Measurements from ENCODE around the gene PPP1CC. TPM values are rescaled to one million over a fixed set of nuclear protein-coding genes. Genes with fewer than 3 reads are reported as not detected.

Gene PPP1CC
- total RNA-seq, 1 donor from 2014 or later, result 137 TPM

GRCh38 chr12:110683888-110684287 lies 58.8 kb downstream of the PPP1CC start:
- Mint-ChIP-seq H3K27me3 (ENCODE audit: unreplicated experiment) (peaks cover 13% of the 10 kb centered on the region), H3K27ac (ENCODE audit: unreplicated experiment) (no peak overlapping the region), H3K4me1 (ENCODE audit: low read depth, unreplicated experiment) (no peaks in the 10 kb centered on the region), H3K4me3 (ENCODE audit: unreplicated experiment) (no peak overlapping the region), H3K36me3 (ENCODE audit: unreplicated experiment) (no peaks in the 10 kb centered on the region), H3K9me3 (ENCODE audit: unreplicated experiment) (no peaks in the 10 kb centered on the region)
- TF ChIP-seq CTCF (IDR thresholded peaks at IDR 0.05; ENCODE audit: partially characterized antibody, unreplicated experiment), result no peak
- no peak for DNase-seq

GRCh38 chr12:110680032-110680431 lies 62.7 kb downstream of the PPP1CC start:
- no peak for DNase-seq
- no peaks in the 10 kb centered on the region for H3K4me1 Mint-ChIP-seq (ENCODE audit: low read depth, unreplicated experiment)
- H3K4me3 Mint-ChIP-seq (ENCODE audit: unreplicated experiment), result no peak overlapping the region
- no peak for TF ChIP-seq CTCF (IDR thresholded peaks at IDR 0.05; ENCODE audit: partially characterized antibody, unreplicated experiment)
- no peaks in the 10 kb centered on the region for H3K9me3 Mint-ChIP-seq (ENCODE audit: unreplicated experiment)
- H3K36me3 Mint-ChIP-seq (ENCODE audit: unreplicated experiment), result no peaks in the 10 kb centered on the region
- no peak overlapping the region for H3K27ac Mint-ChIP-seq (ENCODE audit: unreplicated experiment)
- H3K27me3 Mint-ChIP-seq (ENCODE audit: unreplicated experiment), result peaks cover 2% of the 10 kb centered on the region

GRCh38 chr12:110679201-110679600 lies 63.5 kb downstream of the PPP1CC start:
- Mint-ChIP-seq H3K27ac (ENCODE audit: unreplicated experiment) (no peak overlapping the region), H3K4me1 (ENCODE audit: low read depth, unreplicated experiment) (no peaks in the 10 kb centered on the region), H3K9me3 (ENCODE audit: unreplicated experiment) (no peaks in the 10 kb centered on the region), H3K27me3 (ENCODE audit: unreplicated experiment) (peaks cover 2% of the 10 kb centered on the region), H3K4me3 (ENCODE audit: unreplicated experiment) (no peak overlapping the region), H3K36me3 (ENCODE audit: unreplicated experiment) (peaks cover 5% of the 10 kb centered on the region)
- TF ChIP-seq CTCF (IDR thresholded peaks at IDR 0.05; ENCODE audit: partially characterized antibody, unreplicated experiment), result no peak
- DNase-seq, result no peak

GRCh38 chr12:110677982-110678381 lies 64.7 kb downstream of the PPP1CC start:
- Mint-ChIP-seq H3K27me3 (ENCODE audit: unreplicated experiment) (peaks cover 2% of the 10 kb centered on the region), H3K27ac (ENCODE audit: unreplicated experiment) (no peak overlapping the region)

More at GRCh38 chr12:110677982-110678381, 64.7 kb downstream of the PPP1CC start:
- no peak for DNase-seq
- TF ChIP-seq CTCF (IDR thresholded peaks at IDR 0.05; ENCODE audit: partially characterized antibody, unreplicated experiment), result no peak
- Mint-ChIP-seq H3K4me1 (ENCODE audit: low read depth, unreplicated experiment) (no peaks in the 10 kb centered on the region), H3K4me3 (ENCODE audit: unreplicated experiment) (no peak overlapping the region), H3K36me3 (ENCODE audit: unreplicated experiment) (peaks cover 5% of the 10 kb centered on the region), H3K9me3 (ENCODE audit: unreplicated experiment) (no peaks in the 10 kb centered on the region)
